Epithelial cell of prostate (primary cell): ENCODE measurements around the gene PIGK.
"Not testable (repeated sequence)": the region's sequence is repeated elsewhere in the genome, so short reads cannot be mapped to it uniquely, and the experiment has no call there.

Source experiments
- DNase-seq: peaks from one replicate; pipeline ENCODE4 v3.0.0-alpha.2; 2011; ENCODE audit warnings: low read depth, low spot score
- H3K27ac ChIP-seq: fragments of 450-650 bp; 2 replicates; pipeline ENCODE4 v1.5.1; 2017; ENCODE audit warnings: mild to moderate bottlenecking

PIGK gene

GRCh38 chr1:77219166-77219887 lies at the start of gene PIGK:
Gene PIGK (minus strand): TSS chr1:77219430. CDS start chr1:77219402, 28 bp downstream.
- peak within 1 kb of the TSS; percentile 43 for H3K27ac ChIP-seq
- peak; percentile 51 for DNase-seq

GRCh38 chr1:77267035-77267434 lies 47.8 kb upstream of the PIGK start:
- no peak for DNase-seq

DNA sequence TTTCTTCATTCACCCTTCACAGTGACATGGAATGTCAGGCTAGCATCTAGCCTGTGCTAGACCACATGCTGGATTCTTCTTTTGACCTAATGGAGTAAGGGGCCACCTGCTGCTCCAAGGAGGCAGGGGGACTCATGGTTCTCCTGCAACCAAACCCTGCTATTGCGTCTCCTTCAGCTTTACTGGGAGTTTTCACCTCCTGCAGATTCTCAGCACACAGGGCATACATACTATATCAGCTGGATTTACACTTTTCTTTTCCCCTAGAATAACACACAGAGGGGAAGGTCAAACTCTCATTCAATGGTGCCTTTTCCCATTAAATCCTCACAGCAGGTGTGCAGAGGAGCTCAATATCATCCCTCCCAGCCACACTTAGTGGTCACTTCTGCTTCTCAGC lies 46.0 kb upstream of the PIGK start:
- DNase-seq: no peak
- no peak overlapping the region for H3K27ac ChIP-seq

More at GRCh38 chr1:77267035-77267434, 47.8 kb upstream of the PIGK start:
- no peak overlapping the region for H3K27ac ChIP-seq

- DNase-seq: no peak
- no peak overlapping the region for H3K27ac ChIP-seq
Measured at GRCh38 chr1:77263708-77264107, 44.5 kb upstream of the PIGK start.

- H3K27ac ChIP-seq: no peak overlapping the region
- DNase-seq: no peak
Measured at GRCh38 chr1:77253211-77253610, 34.0 kb upstream of the PIGK start.

- no peak for DNase-seq
- no peak overlapping the region for H3K27ac ChIP-seq
Measured at GRCh38 chr1:77250126-77250525, 30.9 kb upstream of the PIGK start.

GRCh38 chr1:77245830-77246229 lies 26.6 kb upstream of the PIGK start:
- no peak overlapping the region for H3K27ac ChIP-seq
- DNase-seq: no peak

GRCh38 chr1:77239311-77239710 lies 20.1 kb upstream of the PIGK start:
- no peak overlapping the region for H3K27ac ChIP-seq
- DNase-seq: no peak

DNA sequence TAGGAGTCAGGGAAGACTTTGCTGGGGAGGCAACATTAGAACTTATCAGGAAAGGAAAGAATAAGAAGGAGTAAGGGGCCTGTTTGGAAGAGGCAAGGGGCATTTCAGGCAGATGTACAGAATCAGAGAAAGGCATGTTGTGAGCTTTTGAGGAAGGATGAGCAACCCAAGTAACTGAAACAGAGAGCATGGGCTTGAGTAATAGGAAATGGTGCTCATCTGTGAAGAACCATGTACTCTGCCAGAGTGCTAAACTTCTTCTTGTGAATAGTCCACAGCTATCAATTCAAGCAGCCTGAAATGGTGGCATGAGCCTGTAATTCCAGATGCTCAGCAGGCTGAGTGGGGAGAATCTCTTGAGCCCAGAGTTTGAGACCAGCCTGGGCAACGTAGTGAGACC lies 19.2 kb upstream of the PIGK start:
- no peak overlapping the region for H3K27ac ChIP-seq
- no peak for DNase-seq

DNA sequence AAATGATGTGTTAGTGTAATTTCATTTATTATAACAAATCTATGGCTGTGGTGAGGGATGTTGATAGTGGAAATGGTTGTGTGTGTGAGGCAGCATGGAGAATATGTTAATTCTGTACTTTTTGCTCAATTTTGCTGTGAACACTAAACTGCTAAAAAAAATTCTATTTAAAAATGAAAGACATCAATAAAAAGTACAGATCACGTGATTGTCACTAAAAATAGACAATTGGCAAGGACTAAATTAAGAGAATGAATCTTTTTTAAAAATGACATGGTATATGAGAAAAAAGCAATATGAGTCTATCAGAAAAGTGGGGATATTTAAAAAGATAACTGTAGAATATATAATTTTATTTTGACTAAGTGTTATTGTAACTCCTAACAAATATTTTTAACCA lies 15.7 kb upstream of the PIGK start:
- DNase-seq: no peak
- H3K27ac ChIP-seq: no peak overlapping the region

GRCh38 chr1:77234096-77234495 lies 14.9 kb upstream of the PIGK start:
- H3K27ac ChIP-seq: no peak overlapping the region
- DNase-seq: no peak

GRCh38 chr1:77232829-77233228 lies 13.6 kb upstream of the PIGK start:
- no peak for DNase-seq
- no peak overlapping the region for H3K27ac ChIP-seq

DNA sequence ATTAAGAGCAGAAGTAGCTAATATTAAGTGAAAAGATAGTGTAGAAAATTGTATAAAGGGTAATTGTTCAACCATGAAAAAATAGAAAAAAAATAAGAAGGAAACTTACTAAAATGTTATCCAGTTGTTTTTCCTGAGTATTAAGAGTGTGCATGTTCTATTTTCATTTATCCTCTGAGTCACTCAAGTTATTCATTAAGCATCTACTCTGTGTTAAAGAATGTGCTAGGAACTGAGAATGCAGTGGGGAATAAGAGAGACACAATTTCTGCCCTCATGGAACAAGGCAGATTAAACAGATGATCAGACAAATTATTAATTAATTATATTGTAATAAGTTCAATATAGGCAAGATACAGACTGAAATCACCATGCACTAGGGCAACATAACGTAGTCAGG lies 10.8 kb upstream of the PIGK start:
- DNase-seq: no peak
- H3K27ac ChIP-seq: no peak overlapping the region

DNA sequence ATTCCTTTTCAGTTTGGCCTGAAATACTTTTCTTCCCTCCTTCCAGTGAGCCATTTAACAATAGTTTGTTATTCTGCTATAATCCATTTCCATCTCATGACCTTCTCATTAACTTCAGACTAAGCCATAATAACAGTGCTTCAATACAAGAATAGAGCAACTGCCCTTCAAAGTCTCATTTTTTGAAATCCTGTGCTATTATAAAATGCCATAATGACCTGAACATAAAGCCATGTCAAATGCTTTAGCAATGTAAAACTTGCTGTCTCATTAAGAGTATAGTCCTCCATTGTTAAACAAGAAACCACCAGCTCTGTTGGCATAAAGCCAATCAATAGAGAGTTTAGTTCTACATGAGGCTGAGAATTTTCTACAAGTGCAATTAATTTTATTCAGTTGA lies 9.6 kb upstream of the PIGK start:
- DNase-seq: no peak
- no peak overlapping the region for H3K27ac ChIP-seq

- no peak for DNase-seq
- no peak overlapping the region for H3K27ac ChIP-seq
Measured at GRCh38 chr1:77227381-77227780, 8.2 kb upstream of the PIGK start.

DNA sequence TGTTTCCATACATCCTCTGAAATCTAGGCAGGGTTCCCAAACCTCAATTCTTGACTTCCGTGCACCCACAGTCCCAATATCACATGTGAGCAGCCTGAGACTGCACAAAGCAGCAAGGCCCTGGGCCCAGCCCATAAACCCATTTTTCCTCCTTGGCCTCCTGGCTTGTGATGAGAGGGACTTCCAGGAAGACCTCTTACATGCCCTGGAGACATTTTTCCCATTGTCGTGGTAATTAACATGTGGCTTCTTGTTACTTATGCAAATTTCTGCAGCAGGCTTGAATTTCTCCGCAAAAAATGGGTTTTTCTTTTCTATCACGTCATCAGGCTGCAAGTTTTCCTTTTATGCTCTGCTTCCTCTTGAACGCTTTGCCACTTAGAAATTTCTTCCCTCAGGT lies 3.3 kb upstream of the PIGK start:
- H3K27ac ChIP-seq: no peak overlapping the region
- DNase-seq: no peak

- no peak overlapping the region for H3K27ac ChIP-seq
- DNase-seq: peak; percentile 51
Measured at GRCh38 chr1:77220687-77221463, 1.6 kb upstream of the PIGK start.

DNA sequence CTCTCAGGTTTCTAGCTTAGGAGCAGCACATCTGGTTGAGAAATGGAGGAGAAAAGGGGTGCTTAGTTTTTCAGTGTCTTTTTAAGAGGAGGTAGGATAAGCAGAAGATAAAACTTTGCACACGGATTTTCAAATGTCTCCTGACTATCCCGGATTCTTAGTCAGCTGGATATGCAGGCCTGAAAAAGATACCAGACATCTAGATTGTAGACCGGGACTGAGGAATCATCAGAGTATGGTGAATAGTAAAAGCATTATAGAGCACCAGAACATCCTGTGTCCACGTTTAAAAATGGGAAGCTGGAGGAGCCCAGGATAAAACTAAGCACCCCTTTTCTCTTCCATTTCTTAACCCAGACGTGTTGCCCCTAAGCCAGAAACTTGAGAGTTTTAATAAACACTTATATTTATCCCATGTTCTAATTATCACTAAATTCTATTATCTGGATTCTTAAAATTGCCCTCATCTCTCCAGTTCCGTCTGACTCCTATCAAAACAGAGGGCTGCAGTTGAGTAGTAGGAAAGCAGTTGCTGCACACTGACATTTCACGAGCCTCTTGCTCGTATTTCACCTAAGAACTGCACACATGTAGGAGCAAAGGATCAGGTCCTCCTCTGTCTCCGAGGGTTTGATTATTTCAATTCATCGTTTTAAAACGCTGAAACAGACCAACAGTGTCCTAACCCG lies 609 bp downstream of the PIGK start:
- peak overlapping the region; percentile 43 for H3K27ac ChIP-seq
- DNase-seq: no peak

DNA sequence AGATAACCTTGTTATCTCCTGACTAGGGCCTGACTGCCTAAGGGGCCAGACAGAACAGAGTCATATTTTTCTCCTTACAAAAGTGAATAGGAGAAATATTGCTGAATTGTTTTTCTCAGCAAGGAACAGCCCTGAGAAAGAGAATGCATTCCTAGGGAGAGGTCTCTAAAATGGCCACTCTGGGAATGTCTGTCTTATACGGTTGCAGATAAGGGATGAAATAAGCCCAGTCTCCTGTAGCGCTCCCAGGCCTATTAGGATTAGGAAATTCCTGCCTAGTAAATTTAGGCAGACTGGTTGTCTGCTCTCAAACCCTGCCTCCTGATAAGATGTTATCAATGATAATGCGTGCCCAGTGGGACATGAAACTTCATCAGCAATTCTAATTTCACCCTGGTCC lies 15.2 kb downstream of the PIGK start:
- not testable (repeated sequence) for DNase-seq, H3K27ac ChIP-seq

GRCh38 chr1:77202751-77203150 lies 16.5 kb downstream of the PIGK start:
- no peak overlapping the region for H3K27ac ChIP-seq
- DNase-seq: no peak

GRCh38 chr1:77200806-77201205 lies 18.4 kb downstream of the PIGK start:
- no peak overlapping the region for H3K27ac ChIP-seq
- DNase-seq: no peak
